GM23248 (cell line): Measurements from ENCODE around the gene NFIA.

Experiments
- EZH2 ChIP-seq: fragments of 200-600 bp; sonication (generic); IDR thresholded peaks from 2 replicates; pipeline ENCODE4 v1.6.1; 2018; ENCODE audit warnings: antibody characterized with exemption, mild to moderate bottlenecking; ENCODE audit not compliant: insufficient read depth, poor library complexity, severe bottlenecking
- EZH2phosphoT487 ChIP-seq: fragments of 200-600 bp; sonication (generic); IDR thresholded peaks from 2 replicates; pipeline ENCODE4 v1.6.1; 2018; ENCODE audit warnings: antibody characterized with exemption, moderate library complexity, mild to moderate bottlenecking, low read depth; ENCODE audit not compliant: insufficient read depth

GRCh38 chr1:61141288-61142042 is 59.1 kb downstream of the NFIA start:
- TF ChIP-seq EZH2phosphoT487, result no peak
- TF ChIP-seq EZH2, result no peak
